ENCODE results near the gene FHL5. TPM values are rescaled to one million over a fixed set of nuclear protein-coding genes. Genes with fewer than 3 reads are reported as not detected.

Gene FHL5
- total and polyA plus RNA-seq, 2 donors (not counting 1 experiment from before 2014, with no cell fraction given): not detected

GRCh38 chr6:96576221-96576620, 13.3 kb downstream of the FHL5 start:
- Histone ChIP-seq H3K4me3 (ENCODE audit: control extremely low read depth in 1 of 5, extremely low read depth in 1 of 5, insufficient read depth in 1 of 5, low read depth in 2 of 5, low read length in 4 of 5) (no peak overlapping the region), H3K27me3 (replicated peaks in 1 of 4; ENCODE audit: control extremely low read depth in 1 of 4, control insufficient read depth in 3 of 4, insufficient read depth in 4 of 4, low read length in 3 of 4) (peaks cover 0 to 9% (median 0%) of the 10 kb centered on the region in 4 experiments), H3K27ac (ENCODE audit: low read length in 2 of 2) (no peak overlapping the region), H3K9ac (ENCODE audit: low read length) (no peak overlapping the region), H2AFZ (ENCODE audit: insufficient read depth, low read depth, low read length, poor library complexity, severe bottlenecking) (no peak overlapping the region), H3K4me1 (ENCODE audit: control insufficient read depth in 2 of 2, insufficient read depth in 2 of 2, low read length in 2 of 2) (no peaks in the 10 kb centered on the region), H3K4me2 (replicated peaks; ENCODE audit: low read depth, low read length, poor library complexity, severe bottlenecking) (no peak overlapping the region), H3K9me3 (ENCODE audit: control extremely low read depth in 1 of 3, control insufficient read depth in 2 of 3, insufficient read depth in 1 of 3, low read length in 2 of 3) (peaks cover 0 to 6% (median 3%) of the 10 kb centered on the region in 3 donors), H3K36me3 (replicated peaks in 1 of 2; ENCODE audit: control extremely low read depth in 1 of 2, control insufficient read depth in 1 of 2, extremely low read depth in 1 of 2, insufficient read depth in 2 of 2, low read length in 1 of 2) (no peaks in the 10 kb centered on the region), H4K20me1 (ENCODE audit: control insufficient read depth, insufficient read depth, low read length, poor library complexity, severe bottlenecking) (no peaks in the 10 kb centered on the region), H3K79me2 (ENCODE audit: control insufficient read depth, insufficient read depth, low read length) (no peaks in the 10 kb centered on the region)
- intact Hi-C loops (cut with micrococcal nuclease): no loop called here
- WGBS (ENCODE audit: insufficient coverage): no CpG with 5 or more reads among the region's 4 CpGs
- POLR2A ChIA-PET: no interaction called here
- TF ChIP-seq CTCF (IDR thresholded peaks at IDR 0.05): no peak
- TF ChIP-seq EZH2 (IDR thresholded peaks at IDR 0.05; ENCODE audit: borderline replicate concordance, insufficient read depth, low read depth, low read length, poor library complexity, severe bottlenecking): no peak
- DNase-seq (no peak), ATAC-seq (ENCODE audit: low read depth) (no peak)
- H3K4me3 Mint-ChIP-seq: no peak overlapping the region
- no peaks in the 10 kb centered on the region for H3K9me3 Mint-ChIP-seq (ENCODE audit: insufficient read depth)
- CTCF ChIA-PET: no interaction called here
- H3K27me3 Mint-ChIP-seq: peaks cover 12% of the 10 kb centered on the region
- no peak overlapping the region for H3K27ac Mint-ChIP-seq
- H3K4me1 Mint-ChIP-seq: no peaks in the 10 kb centered on the region

GRCh38 chr6:96582021-96582420, 19.1 kb downstream of the FHL5 start:
- no CpG with 5 or more reads among the region's 2 CpGs for WGBS (ENCODE audit: insufficient coverage)
- ATAC-seq (ENCODE audit: low read depth): no peak
- H4K20me1 ChIP-seq (ENCODE audit: control insufficient read depth, insufficient read depth, low read length, poor library complexity, severe bottlenecking): no peaks in the 10 kb centered on the region
- CTCF ChIA-PET: no interaction called here
- H3K36me3 ChIP-seq (replicated peaks in 1 of 2; ENCODE audit: control extremely low read depth in 1 of 2, control insufficient read depth in 1 of 2, extremely low read depth in 1 of 2, insufficient read depth in 2 of 2, low read length in 1 of 2): no peaks in the 10 kb centered on the region
- H3K4me1 ChIP-seq (ENCODE audit: control insufficient read depth in 2 of 2, insufficient read depth in 2 of 2, low read length in 2 of 2): no peaks in the 10 kb centered on the region
- TF ChIP-seq EZH2 (IDR thresholded peaks at IDR 0.05; ENCODE audit: borderline replicate concordance, insufficient read depth, low read depth, low read length, poor library complexity, severe bottlenecking): no peak
- POLR2A ChIA-PET: no interaction called here
- H3K4me2 ChIP-seq (replicated peaks; ENCODE audit: low read depth, low read length, poor library complexity, severe bottlenecking): no peak overlapping the region
- no peak overlapping the region for H2AFZ ChIP-seq (ENCODE audit: insufficient read depth, low read depth, low read length, poor library complexity, severe bottlenecking)
- H3K4me1 Mint-ChIP-seq: no peaks in the 10 kb centered on the region
- no peak overlapping the region for H3K27ac ChIP-seq (ENCODE audit: low read length in 2 of 2)
- H3K79me2 ChIP-seq (ENCODE audit: control insufficient read depth, insufficient read depth, low read length): no peaks in the 10 kb centered on the region
- no peaks in the 10 kb centered on the region for H3K9me3 ChIP-seq (ENCODE audit: control extremely low read depth in 1 of 3, control insufficient read depth in 2 of 3, insufficient read depth in 1 of 3, low read length in 2 of 3)
- peaks cover 18% of the 10 kb centered on the region for H3K27me3 Mint-ChIP-seq
- H3K4me3 Mint-ChIP-seq: no peak overlapping the region
- intact Hi-C loops (cut with micrococcal nuclease): no loop called here
- no peak overlapping the region for H3K27ac Mint-ChIP-seq
- H3K9ac ChIP-seq (ENCODE audit: low read length): no peak overlapping the region
- H3K9me3 Mint-ChIP-seq (ENCODE audit: insufficient read depth): no peaks in the 10 kb centered on the region
- no peaks in the 10 kb centered on the region for H3K27me3 ChIP-seq (replicated peaks in 1 of 4; ENCODE audit: control extremely low read depth in 1 of 4, control insufficient read depth in 3 of 4, insufficient read depth in 4 of 4, low read length in 3 of 4)
- no peak for DNase-seq
- no peak overlapping the region for H3K4me3 ChIP-seq (ENCODE audit: control extremely low read depth in 1 of 5, extremely low read depth in 1 of 5, insufficient read depth in 1 of 5, low read depth in 2 of 5, low read length in 4 of 5)

Measured in B cell (primary cell).